Measurements from ENCODE around the gene TANGO2. TPM values are rescaled to one million over a fixed set of nuclear protein-coding genes. Genes with fewer than 3 reads are reported as not detected.

Gene TANGO2
- total and polyA plus RNA-seq, 9 of the 15 experiments (the other 6 are each of a cell fraction or from before 2014, with no cell fraction given): 15.5 to 94.9 (median 70.1) TPM

DNA sequence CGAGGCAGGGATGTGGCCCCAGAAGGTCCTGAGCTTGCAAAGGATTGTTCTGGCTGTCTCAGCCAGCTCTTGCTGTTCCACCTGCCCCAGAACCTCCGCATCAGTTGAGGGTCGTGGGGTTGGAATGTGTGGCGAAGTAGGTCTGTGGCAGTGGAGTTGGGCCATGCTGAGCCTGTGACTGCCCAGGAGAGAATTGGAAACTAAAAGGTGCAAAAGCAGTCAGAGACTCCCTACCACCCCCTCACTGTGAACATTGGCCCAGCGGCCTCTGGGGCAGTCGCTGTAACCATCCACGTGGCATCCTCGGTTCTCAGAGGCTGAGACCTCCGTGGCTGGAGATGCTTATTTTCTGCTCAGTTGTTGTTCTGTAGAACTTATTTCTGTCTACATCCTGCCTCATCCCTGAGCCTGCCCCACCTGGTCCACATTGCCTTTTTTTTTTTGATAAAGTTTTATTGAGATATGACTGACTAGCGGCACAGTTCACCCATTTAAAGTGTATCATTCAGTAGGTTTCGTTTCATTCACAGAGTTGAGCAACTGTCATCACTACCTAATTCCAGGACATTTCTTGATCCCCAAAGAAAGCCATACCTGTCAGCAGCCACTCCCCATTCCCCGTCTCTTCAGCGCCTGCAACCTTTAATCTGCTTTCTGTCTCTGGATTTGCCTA is 36.8 kb downstream of the TANGO2 start (continued):
- TF ChIP-seq, protein P1, sequence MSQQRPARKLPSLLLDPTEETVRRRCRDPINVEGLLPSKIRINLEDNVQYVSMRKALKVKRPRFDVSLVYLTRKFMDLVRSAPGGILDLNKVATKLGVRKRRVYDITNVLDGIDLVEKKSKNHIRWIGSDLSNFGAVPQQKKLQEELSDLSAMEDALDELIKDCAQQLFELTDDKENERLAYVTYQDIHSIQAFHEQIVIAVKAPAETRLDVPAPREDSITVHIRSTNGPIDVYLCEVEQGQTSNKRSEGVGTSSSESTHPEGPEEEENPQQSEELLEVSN (IDR thresholded peaks at IDR 0.05; ENCODE audit: borderline replicate concordance in 1 of 2, extremely low read depth in 1 of 2, insufficient read depth in 1 of 2, insufficient read length in 1 of 2, low read depth in 1 of 2, low read length in 1 of 2, poor library complexity in 1 of 2, severe bottlenecking in 1 of 2): peak; percentile 6 to 16
- TF ChIP-seq L3MBTL2 (IDR thresholded peaks at IDR 0.05): no peak
- TF ChIP-seq, protein P2, sequence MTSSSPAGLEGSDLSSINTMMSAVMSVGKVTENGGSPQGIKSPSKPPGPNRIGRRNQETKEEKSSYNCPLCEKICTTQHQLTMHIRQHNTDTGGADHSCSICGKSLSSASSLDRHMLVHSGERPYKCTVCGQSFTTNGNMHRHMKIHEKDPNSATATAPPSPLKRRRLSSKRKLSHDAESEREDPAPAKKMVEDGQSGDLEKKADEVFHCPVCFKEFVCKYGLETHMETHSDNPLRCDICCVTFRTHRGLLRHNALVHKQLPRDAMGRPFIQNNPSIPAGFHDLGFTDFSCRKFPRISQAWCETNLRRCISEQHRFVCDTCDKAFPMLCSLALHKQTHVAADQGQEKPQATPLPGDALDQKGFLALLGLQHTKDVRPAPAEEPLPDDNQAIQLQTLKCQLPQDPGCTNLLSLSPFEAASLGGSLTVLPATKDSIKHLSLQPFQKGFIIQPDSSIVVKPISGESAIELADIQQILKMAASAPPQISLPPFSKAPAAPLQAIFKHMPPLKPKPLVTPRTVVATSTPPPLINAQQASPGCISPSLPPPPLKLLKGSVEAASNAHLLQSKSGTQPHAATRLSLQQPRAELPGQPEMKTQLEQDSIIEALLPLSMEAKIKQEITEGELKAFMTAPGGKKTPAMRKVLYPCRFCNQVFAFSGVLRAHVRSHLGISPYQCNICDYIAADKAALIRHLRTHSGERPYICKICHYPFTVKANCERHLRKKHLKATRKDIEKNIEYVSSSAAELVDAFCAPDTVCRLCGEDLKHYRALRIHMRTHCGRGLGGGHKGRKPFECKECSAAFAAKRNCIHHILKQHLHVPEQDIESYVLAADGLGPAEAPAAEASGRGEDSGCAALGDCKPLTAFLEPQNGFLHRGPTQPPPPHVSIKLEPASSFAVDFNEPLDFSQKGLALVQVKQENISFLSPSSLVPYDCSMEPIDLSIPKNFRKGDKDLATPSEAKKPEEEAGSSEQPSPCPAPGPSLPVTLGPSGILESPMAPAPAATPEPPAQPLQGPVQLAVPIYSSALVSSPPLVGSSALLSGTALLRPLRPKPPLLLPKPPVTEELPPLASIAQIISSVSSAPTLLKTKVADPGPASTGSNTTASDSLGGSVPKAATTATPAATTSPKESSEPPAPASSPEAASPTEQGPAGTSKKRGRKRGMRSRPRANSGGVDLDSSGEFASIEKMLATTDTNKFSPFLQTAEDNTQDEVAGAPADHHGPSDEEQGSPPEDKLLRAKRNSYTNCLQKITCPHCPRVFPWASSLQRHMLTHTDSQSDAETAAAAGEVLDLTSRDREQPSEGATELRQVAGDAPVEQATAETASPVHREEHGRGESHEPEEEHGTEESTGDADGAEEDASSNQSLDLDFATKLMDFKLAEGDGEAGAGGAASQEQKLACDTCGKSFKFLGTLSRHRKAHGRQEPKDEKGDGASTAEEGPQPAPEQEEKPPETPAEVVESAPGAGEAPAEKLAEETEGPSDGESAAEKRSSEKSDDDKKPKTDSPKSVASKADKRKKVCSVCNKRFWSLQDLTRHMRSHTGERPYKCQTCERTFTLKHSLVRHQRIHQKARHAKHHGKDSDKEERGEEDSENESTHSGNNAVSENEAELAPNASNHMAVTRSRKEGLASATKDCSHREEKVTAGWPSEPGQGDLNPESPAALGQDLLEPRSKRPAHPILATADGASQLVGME (CRISPR knock-in tag; IDR thresholded peaks at IDR 0.05): peak; percentile 80; the same call in 1 of the 2 replicates
- TF ChIP-seq, protein P3, sequence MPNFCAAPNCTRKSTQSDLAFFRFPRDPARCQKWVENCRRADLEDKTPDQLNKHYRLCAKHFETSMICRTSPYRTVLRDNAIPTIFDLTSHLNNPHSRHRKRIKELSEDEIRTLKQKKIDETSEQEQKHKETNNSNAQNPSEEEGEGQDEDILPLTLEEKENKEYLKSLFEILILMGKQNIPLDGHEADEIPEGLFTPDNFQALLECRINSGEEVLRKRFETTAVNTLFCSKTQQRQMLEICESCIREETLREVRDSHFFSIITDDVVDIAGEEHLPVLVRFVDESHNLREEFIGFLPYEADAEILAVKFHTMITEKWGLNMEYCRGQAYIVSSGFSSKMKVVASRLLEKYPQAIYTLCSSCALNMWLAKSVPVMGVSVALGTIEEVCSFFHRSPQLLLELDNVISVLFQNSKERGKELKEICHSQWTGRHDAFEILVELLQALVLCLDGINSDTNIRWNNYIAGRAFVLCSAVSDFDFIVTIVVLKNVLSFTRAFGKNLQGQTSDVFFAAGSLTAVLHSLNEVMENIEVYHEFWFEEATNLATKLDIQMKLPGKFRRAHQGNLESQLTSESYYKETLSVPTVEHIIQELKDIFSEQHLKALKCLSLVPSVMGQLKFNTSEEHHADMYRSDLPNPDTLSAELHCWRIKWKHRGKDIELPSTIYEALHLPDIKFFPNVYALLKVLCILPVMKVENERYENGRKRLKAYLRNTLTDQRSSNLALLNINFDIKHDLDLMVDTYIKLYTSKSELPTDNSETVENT (CRISPR knock-in tag; IDR thresholded peaks at IDR 0.05): 0 out of 2 replicates have a peak, but pooled peaks have one; percentile 1
- TF ChIP-seq ETV1 (tag; conservative IDR thresholded peaks at IDR 0.05; ENCODE audit: low read depth): 0 out of 2 replicates have a peak, but pooled peaks have one; percentile 10
- no peak for TF ChIP-seq NFIC (IDR thresholded peaks at IDR 0.05)

Data from K562 (cell line).